ENCODE data around the gene CBFA2T3. TPM values are rescaled to one million over a fixed set of nuclear protein-coding genes. Genes with fewer than 3 reads are reported as not detected.
"Not testable (repeated sequence)": the region's sequence is repeated elsewhere in the genome, so short reads cannot be mapped to it uniquely, and the experiment has no call there.

Gene CBFA2T3
- total RNA-seq, 3 donors from 2014 or later = 1.0 to 2.0 (median 1.3) TPM

DNA sequence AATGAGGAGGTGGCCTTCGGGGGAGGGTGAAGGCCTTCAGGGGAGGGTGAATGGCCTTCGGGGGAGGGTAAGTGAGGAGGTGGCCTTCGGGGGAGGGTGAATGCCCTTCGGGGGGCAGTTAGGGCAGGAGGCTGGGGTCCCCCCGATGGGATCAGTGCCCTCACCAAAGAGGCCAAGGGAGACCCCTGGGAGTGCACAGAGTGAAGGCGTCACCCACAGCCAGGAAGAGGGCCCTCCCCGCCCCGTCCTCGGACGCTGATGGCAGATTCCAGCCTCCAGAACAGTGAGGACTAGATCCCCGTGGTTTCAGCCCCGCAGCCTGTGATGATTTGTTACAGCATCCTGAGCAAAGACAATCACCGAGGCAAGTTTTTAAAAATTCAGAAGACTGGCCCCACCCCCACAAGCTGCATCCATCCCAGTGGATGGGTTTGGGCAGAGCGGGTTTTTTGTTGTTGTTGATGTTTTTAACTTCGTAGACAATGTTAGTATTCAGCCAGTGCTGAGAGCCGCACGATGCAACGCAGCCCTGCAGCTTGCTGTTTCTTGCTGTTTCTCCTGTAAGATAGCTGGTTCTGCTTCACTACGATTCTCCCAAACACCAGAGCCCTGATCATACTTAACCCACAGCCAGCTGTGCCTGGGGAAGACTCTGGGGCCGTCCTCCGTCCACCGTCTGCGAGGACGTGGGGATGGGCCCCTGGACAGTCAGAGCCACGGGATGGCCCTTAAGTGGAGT is 40.7 kb upstream of the CBFA2T3 start:
- H3K4me3 Mint-ChIP-seq = no peak overlapping the region
- H3K27me3 Mint-ChIP-seq (ENCODE audit: low read depth) = peaks cover 22% of the 10 kb centered on the region
- ATAC-seq = no peak
- H3K4me1 Mint-ChIP-seq (ENCODE audit: low read depth) = no peaks in the 10 kb centered on the region
- no peaks in the 10 kb centered on the region for H3K36me3 Mint-ChIP-seq (ENCODE audit: insufficient read depth)
- H3K9me3 Mint-ChIP-seq = no peaks in the 10 kb centered on the region
- no peak for DNase-seq

DNA sequence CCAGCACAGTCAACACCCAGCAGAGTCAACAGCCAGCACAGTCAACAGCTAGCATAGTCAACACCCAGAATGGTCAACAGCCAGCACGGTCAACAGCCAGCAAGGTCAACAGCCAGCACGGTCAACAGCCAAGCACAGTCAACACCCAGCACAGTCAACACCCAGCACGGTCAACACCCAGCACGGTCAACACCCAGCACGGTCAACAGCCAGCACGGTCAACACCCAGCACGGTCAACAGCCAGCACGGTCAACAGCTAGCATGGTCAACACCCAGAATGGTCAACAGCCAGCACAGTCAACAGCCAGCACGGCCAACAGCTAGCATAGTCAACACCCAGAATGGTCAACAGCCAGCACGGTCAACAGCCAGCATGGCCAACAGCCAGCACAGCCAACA is 39.6 kb upstream of the CBFA2T3 start:
- not testable (repeated sequence) for ATAC-seq

DNA sequence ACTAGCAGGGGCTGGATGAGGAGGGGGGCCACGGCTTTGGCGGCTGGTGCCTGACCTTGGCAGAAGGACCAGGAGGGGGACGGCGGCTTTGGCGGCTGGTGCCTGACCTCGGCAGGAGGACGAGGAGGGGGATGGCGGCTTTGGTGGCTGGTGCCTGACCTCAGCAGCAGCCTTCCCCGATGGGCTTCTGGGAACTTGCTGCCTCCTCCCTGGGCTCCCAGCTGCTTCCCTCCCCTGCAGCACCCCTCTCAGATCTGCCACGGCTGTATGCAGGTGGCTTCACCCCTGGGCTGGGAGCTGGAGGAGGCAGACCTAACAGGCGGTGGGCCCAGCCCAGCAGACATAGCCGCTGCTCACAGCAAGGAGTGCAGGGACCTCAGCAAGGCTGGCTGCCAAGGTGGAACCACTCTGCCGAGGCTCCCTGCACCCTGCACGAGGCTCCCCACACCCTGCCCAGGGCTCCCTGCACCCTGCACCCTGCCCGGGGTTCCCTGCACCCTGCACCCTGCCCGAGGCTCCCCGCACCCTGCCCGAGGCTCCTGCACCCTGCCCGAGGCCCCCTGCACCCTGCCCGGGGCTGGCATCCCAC is 38.4 kb upstream of the CBFA2T3 start:
- no peaks in the 10 kb centered on the region for H3K36me3 Mint-ChIP-seq (ENCODE audit: insufficient read depth)
- no peak for DNase-seq
- peaks cover 23% of the 10 kb centered on the region for H3K27me3 Mint-ChIP-seq (ENCODE audit: low read depth)
- no peaks in the 10 kb centered on the region for H3K9me3 Mint-ChIP-seq
- no peak for ATAC-seq
- H3K4me1 Mint-ChIP-seq (ENCODE audit: low read depth) = no peaks in the 10 kb centered on the region
- H3K4me3 Mint-ChIP-seq = no peak overlapping the region

More for the DNA sequence above, 39.6 kb upstream of the CBFA2T3 start:
- not testable (repeated sequence) for H3K36me3 Mint-ChIP-seq (ENCODE audit: insufficient read depth); H3K4me1 Mint-ChIP-seq (ENCODE audit: low read depth); DNase-seq; H3K4me3 Mint-ChIP-seq; H3K9me3 Mint-ChIP-seq
- peaks cover 23% of the 10 kb centered on the region for H3K27me3 Mint-ChIP-seq (ENCODE audit: low read depth)

DNA sequence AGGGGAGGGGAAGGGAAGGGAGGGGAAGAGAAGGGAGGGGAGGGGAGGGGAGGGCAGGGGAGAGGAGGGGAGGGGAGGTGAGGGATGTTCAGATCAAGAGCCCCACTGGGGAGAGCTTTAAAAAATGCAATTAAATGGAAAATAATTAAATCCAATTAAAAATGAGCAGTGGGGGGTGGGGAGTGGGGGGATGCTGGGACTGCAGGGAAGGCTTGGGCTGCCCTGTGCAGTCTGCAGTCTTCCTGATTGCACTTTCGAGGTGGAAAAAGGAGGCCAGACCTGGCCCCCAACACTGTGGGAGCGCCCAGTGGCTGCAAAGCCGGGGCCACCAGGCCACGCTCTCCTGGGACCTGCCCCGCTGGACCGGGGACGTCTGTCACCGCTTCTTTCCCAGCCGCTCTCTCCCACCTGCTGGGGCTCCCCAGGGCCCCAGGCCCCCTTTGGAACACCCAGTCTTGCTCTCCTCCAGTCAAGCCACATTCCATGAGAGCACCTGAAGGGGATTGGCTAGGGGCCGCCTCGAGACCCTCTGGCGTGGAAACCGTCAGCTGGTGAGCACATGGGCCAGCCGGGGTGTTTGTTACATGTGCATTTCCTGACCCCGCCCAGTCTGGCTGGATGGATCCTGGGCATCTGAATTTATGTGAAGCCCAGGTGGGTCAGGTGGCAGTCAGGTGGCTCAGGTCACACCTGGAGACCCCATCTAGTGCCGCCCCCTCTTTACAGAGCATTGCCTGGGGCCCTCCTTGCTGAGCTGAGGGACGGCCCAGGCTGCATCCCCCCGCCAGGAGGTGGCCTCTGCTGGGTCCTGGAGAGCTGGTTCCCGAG is 37.6 kb upstream of the CBFA2T3 start:
- Mint-ChIP-seq H3K4me1 (ENCODE audit: low read depth) (no peaks in the 10 kb centered on the region), H3K27me3 (ENCODE audit: low read depth) (peaks cover 28% of the 10 kb centered on the region), H3K36me3 (ENCODE audit: insufficient read depth) (no peaks in the 10 kb centered on the region), H3K4me3 (no peak overlapping the region), H3K9me3 (no peaks in the 10 kb centered on the region)
- DNase-seq (no peak), ATAC-seq (no peak)

DNA sequence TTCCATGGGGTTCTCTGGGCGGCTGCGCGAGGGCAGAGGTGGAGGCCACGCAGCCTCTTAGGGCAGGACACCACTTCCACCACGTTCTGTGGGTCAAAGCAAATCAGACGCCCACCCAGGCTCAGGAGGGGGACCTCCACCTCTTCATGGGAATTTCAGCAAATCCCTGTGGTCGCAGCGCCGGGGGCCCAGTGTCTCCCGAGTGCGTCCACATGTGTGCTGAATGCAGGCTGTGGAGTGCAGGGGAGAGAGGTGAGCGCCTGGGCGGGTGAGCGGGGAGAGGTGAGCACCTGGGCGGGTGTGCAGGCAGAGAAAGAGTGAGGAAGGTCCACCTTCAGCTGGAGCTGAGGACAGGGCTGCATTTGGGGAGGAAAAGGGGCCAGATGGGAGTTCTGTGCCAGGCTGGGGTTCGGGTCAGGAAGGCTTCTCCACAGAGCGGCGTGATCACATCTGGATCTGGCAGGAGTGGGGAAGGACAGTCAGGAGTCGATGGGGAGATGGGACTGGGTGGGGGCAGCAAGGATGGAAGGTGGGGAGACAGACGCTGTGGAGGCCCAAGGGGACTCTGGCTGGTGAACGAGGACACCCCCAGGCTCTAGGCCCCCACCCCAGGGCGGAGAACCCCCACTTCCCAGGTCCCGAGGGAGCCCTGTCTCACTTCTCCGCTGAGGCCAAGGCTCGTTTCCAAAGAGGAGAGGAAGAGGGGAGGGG is 36.8 kb upstream of the CBFA2T3 start:
- DNase-seq = no peak
- Mint-ChIP-seq H3K36me3 (ENCODE audit: insufficient read depth) (no peaks in the 10 kb centered on the region), H3K4me3 (no peak overlapping the region), H3K9me3 (no peaks in the 10 kb centered on the region), H3K27me3 (ENCODE audit: low read depth) (peaks cover 32% of the 10 kb centered on the region), H3K4me1 (ENCODE audit: low read depth) (no peaks in the 10 kb centered on the region)
- ATAC-seq = no peak

DNA sequence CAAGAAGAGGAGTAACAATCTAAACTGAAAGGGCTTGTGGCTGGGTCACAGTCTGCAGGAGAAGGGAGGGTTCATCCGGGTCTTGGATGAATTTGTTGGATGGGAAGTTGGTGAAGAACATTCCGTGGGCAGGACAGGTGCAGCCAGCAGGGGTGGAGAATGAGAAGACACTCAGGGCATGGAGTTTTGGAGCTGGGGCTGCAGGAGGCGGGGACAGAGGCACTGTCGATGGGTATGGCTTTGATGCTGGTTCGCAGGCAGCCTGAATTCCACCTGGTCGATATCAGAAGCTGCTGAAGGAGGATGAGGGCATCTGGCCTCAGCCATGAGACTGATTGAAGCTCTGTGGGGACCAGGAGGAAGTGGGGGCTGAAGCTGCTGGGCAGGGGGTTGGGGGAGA is 36.1 kb upstream of the CBFA2T3 start:
- ATAC-seq (no peak), DNase-seq (no peak)
- H3K4me3 Mint-ChIP-seq = no peak overlapping the region
- H3K9me3 Mint-ChIP-seq = no peaks in the 10 kb centered on the region
- H3K27me3 Mint-ChIP-seq (ENCODE audit: low read depth) = peaks cover 29% of the 10 kb centered on the region
- H3K4me1 Mint-ChIP-seq (ENCODE audit: low read depth) = no peaks in the 10 kb centered on the region
- no peaks in the 10 kb centered on the region for H3K36me3 Mint-ChIP-seq (ENCODE audit: insufficient read depth)

DNA sequence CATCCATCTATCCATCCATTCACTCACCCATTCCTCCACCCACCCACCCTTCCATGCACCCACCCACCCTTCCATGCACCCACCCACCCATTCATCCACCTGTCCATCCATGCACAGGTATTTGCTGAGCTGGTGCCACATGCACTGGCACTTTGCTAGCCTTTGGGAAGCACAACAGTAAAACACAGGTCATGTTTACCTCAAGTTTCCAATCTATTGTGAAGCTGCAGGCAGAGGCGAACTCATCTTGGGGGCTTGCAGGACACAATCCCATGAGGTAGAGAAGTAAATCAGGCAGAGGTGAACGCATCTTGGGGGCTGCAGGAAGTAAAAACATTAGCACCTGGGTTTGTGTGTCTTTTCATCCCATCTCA is 35.6 kb upstream of the CBFA2T3 start:
- H3K9me3 Mint-ChIP-seq = no peaks in the 10 kb centered on the region
- DNase-seq (no peak), ATAC-seq (no peak)
- no peak overlapping the region for H3K4me3 Mint-ChIP-seq
- no peaks in the 10 kb centered on the region for H3K36me3 Mint-ChIP-seq (ENCODE audit: insufficient read depth)
- H3K27me3 Mint-ChIP-seq (ENCODE audit: low read depth) = peaks cover 31% of the 10 kb centered on the region
- no peaks in the 10 kb centered on the region for H3K4me1 Mint-ChIP-seq (ENCODE audit: low read depth)

DNA sequence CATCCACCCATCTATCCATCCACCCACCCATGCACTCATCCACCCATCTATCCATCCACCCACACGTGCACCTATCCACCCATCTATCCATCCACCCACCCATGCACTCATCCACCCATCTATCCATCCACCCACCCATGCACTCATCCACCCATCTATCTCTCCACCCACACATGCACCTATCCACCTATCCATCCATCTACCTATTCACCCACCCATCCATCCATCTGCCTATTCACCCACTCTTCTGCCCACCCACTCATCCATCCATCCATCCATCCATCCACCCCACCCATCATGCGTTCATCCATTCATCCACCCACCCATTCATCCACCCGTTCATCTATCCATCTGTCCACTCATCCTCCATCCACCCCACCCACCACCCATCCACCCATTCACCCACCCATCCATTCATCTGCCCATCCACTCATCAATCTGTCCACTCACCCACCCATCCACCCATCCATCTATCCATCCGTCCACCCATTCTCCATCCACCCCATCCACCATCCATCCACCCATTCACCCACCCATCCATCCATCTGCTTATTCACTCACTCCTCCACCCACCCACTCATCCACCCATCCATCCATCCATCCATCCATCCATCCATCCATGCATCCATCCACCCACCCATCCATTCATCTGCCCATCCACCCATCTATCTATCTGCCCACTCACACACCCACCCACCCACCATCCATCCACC is 35.1 kb upstream of the CBFA2T3 start:
- Mint-ChIP-seq H3K4me1 (ENCODE audit: low read depth) (no peaks in the 10 kb centered on the region), H3K36me3 (ENCODE audit: insufficient read depth) (no peaks in the 10 kb centered on the region), H3K9me3 (no peaks in the 10 kb centered on the region), H3K27me3 (ENCODE audit: low read depth) (peaks cover 36% of the 10 kb centered on the region), H3K4me3 (no peak overlapping the region)
- no peak for DNase-seq
- no peak for ATAC-seq

DNA sequence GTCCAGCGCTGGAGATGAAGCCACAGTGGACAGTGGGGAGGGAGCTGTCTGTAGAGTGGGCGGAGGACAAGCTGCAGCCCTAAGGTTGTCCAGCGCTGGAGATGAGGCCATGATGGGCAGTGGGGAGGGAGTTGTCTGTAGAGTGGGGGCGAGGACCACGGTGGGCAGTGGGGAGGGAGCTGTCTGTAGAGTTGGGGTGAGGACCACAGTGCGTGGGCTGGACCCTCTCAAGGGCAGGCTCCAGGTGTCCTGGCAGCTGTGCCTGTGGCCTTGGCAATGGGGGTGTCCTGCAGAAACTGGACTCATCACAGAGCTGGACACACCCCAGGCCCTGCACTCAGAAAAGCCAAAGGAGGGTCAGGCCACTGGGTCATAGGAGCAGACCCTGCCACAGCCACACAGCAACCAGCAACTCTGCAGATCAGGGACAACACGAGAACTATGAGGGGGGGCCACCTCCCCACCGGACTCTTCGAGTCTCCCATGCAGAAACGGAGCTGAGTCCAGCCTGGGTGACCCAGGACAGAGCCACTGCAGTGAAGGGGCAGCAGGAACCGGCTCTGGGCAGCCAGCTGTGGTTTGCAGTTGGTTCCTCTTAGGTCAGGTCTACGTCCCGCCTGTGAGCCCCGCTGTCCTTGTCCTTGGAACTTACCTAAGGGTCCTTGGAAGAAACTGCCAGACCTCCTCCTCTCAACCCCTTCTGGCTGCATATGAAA is 33.4 kb upstream of the CBFA2T3 start:
- DNase-seq (no peak), ATAC-seq (no peak)
- no peaks in the 10 kb centered on the region for H3K4me1 Mint-ChIP-seq (ENCODE audit: low read depth)
- no peak overlapping the region for H3K4me3 Mint-ChIP-seq
- H3K27me3 Mint-ChIP-seq (ENCODE audit: low read depth) = peaks cover 36% of the 10 kb centered on the region
- H3K9me3 Mint-ChIP-seq = no peaks in the 10 kb centered on the region
- H3K36me3 Mint-ChIP-seq (ENCODE audit: insufficient read depth) = no peaks in the 10 kb centered on the region

DNA sequence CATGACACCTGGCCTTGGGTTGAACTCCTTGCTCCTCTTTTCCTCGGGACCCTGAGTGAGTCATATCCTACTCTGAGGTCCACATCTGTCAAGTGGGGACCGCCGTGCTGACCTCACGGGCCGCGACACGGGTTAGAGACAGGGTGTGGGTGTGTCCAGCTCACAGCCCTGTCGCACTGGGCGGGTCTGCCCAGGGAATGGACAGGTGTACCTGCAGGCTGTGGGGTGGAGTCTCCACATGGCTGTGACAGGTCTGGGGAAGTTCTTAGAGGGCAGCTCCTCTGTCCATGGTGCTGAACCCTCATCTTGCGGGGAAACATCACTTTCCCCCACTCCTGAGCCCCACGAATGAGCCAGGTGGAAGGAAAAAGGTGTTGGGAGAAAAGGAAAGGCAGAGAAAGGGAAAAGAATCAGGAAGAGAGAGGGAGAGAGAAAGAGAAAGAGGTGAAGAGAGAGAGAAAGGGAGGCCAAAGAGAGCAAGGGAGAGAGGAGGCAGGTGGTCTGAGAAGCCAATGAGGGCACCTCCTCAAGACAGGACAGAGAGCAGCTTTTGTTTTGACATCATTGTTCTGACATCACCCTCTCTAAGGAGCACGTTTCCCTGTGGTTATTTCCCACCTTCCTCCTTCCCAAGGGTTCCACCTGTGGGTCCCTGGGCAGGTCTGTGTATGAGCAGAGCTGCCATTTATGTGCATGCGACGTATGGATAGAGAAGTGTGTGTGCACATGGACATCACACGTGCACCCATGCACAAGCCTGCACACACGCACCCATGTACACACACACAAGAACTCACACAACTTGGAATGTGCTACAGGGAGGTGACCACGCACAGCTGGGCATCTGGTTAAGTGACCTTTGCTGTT is 32.6 kb upstream of the CBFA2T3 start:
- no peak for DNase-seq
- Mint-ChIP-seq H3K27me3 (ENCODE audit: low read depth) (peaks cover 42% of the 10 kb centered on the region), H3K36me3 (ENCODE audit: insufficient read depth) (no peaks in the 10 kb centered on the region), H3K9me3 (no peaks in the 10 kb centered on the region), H3K4me3 (no peak overlapping the region), H3K4me1 (ENCODE audit: low read depth) (no peaks in the 10 kb centered on the region)
- no peak for ATAC-seq

DNA sequence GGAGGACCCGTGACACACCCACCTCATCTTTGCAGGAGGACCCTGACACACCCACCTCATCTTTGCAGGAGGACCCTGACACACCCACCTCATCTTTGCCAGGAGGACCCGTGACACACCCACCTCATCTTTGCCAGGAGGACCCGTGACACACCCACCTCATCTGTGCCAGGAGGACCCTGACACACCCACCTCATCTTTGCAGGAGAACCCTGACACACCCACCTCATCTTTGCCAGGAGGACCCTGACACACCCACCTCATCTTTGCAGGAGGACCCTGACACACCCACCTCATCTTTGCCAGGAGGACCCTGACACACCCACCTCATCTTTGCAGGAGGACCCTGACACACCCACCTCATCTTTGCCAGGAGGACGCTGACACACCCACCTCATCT is 31.8 kb upstream of the CBFA2T3 start:
- not testable (repeated sequence) for ATAC-seq; H3K36me3 Mint-ChIP-seq (ENCODE audit: insufficient read depth); H3K9me3 Mint-ChIP-seq; DNase-seq; H3K4me3 Mint-ChIP-seq; H3K4me1 Mint-ChIP-seq (ENCODE audit: low read depth)
- H3K27me3 Mint-ChIP-seq (ENCODE audit: low read depth) = peaks cover 42% of the 10 kb centered on the region

DNA sequence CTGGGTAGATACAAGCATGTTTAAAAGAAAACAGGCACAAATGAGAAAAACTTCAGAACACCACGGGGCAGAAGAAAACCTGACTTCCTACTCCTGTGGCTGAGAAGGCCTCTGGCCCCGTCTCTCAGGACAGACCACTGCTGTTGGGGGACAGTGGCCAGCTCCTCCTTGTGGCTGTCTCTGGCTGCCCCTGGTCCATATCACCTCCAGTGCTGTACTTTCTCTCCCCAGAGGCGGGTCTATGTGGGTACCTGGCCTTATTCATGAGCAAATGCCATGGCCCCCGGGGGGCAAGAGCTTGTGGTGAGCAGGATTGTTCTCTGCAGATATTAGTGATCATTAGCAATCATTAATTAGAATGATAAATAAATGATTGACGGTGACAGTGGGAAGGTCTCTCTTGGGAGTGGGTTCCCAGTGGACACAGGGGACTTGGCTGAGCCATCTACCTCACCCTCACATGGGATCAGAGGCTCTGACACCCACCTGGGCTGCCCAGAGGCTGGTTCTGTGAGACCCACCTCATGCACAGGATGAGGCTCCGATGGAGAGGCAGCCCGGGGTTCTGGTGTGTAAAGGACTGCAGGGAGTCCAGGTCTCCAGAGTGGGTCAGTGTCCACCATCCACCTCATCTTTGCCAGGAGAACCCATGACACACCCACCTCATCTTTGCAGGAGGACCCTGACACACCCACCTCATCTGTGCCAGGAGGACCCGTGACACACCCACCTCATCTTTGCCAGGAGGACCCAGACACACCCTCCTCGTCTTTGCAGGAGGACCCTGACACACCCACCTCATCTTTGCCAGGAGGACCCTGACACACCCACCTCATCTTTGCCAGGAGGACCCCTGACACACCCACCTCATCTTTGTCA is 30.6 kb upstream of the CBFA2T3 start:
- Mint-ChIP-seq H3K36me3 (ENCODE audit: insufficient read depth) (no peaks in the 10 kb centered on the region), H3K27me3 (ENCODE audit: low read depth) (peaks cover 32% of the 10 kb centered on the region), H3K4me3 (no peak overlapping the region), H3K9me3 (no peaks in the 10 kb centered on the region), H3K4me1 (ENCODE audit: low read depth) (peaks cover 4% of the 10 kb centered on the region)
- DNase-seq (no peak), ATAC-seq (no peak)
